HG02970 (cell line): Measurements from ENCODE around the gene EHMT1.
"Not testable (repeated sequence)": the region's sequence is repeated elsewhere in the genome, so short reads cannot be mapped to it uniquely, and the experiment has no call there.

Experiments used
- ATAC-seq: cut with Tn5 transposase; IDR thresholded peaks from one replicate; pipeline ENCODE4 v1.9.1; 2021; ENCODE audit warnings: mild to moderate bottlenecking, moderate library complexity, moderate number of reproducible peaks; ENCODE audit not compliant: unreplicated experiment, low FRiP score

Gene EHMT1

DNA sequence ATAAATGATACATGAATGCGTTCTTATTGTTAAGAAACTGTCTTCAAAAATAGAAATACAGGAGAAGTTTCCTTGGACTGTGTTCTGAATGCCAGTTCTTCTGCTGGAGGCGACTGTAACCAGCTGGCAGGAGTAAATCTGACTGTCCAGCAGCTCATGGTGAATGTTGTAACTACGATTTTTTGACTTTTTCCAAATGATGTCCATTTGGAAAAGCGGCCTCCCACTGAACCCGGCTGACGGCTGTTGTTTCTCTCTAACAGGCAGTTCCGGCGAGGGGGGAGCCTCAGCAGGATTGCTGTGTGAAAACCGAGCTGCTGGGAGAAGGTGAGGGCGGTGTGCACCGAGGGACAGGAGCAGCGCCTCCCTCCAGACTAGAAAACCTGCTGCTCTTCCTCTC, 91.9 kb downstream of the EHMT1 start:
- ATAC-seq = no peak

- no peak for ATAC-seq
Measured at GRCh38 chr9:137711678-137712105, 92.9 kb downstream of the EHMT1 start.

- ATAC-seq = no peak
Measured at GRCh38 chr9:137715321-137715720, 96.5 kb downstream of the EHMT1 start.

- ATAC-seq = not testable (repeated sequence)
Measured at GRCh38 chr9:137715866-137716693, 97.3 kb downstream of the EHMT1 start.

DNA sequence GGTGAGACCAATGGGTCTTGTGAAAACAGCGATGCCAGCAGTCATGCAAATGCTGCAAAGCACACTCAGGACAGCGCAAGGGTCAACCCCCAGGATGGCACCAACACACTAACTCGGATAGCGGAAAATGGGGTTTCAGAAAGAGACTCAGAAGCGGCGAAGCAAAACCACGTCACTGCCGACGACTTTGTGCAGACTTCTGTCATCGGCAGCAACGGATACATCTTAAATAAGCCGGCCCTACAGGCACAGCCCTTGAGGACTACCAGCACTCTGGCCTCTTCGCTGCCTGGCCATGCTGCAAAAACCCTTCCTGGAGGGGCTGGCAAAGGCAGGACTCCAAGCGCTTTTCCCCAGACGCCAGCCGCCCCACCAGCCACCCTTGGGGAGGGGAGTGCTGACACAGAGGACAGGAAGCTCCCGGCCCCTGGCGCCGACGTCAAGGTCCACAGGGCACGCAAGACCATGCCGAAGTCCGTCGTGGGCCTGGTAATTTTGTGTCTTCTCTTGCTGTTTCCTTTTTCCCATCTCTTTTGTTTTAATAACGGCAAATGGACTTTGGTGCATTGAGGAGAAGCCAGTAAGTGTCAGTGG, 98.0 kb downstream of the EHMT1 start:
- no peak for ATAC-seq

GRCh38 chr9:137717776-137718327, 99.0 kb downstream of the EHMT1 start:
- no peak for ATAC-seq

GRCh38 chr9:137719194-137719593, 100.4 kb downstream of the EHMT1 start:
- ATAC-seq = no peak

DNA sequence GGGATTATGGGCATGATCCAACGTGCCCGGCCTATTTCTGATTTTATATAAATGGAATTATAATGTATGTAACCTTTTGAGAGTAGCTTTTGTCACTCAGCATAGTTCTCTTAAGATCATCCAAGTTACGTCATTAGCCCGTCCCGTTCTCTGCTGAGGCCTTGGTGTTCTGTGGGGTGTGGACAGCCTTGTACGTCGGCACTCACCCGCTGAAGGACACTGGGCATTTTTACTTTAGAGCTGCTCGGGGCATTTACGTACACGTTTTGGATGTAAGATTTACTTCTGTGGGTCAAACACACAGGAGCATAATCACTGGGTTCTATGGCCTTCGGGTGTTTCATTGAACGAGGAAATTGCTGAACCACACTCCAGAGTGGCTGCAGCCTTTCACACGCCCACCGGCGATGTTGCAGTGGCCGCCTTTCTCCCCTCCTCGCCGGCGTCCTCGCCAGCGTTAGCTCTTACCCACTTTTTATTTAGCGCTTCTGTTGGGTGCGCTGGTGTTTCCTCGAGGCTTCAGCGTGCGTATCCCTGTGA, 101.8 kb downstream of the EHMT1 start:
- ATAC-seq = no peak

DNA sequence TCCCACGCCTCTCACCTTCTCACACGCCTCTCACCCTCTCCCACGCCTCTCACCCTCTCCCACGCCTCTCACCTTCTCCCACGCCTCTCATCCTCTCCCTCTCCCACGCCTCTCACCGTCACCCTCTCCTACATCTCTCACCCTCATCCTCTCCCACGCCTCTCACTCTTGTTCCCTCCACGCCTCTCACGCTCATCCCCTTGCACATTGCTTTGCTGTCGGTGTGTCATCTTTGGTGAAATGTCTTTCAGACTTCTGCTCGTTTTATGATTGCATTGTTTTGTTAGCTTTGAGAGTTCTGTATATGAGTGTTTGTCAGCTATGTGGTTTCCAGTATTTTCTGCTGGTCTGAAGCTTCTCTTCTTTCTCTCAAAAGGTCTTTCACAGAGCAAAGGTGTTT, 102.7 kb downstream of the EHMT1 start:
- ATAC-seq = no peak

- no peak for ATAC-seq
Measured at GRCh38 chr9:137721899-137722298, 103.1 kb downstream of the EHMT1 start.

DNA sequence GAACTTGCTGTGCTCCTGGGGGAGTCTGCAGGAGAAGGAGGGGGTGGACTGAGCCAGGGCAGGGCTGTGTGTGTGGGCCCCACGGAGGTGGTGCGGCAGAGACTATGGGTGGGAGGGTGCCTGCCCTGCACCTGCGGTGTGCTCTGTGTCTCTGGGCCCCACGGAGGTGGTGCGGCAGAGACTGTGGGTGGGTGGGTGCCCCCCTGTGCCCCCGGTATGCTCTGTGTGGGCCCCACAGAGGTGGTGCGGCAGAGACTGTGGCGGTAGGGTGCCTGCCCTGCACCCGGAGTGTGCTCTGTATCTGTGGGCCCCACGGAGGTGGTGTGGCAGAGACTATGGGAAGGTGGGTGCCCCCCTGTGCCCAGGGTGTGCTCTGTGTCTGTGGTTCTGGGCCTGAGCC, 103.7 kb downstream of the EHMT1 start:
- no peak for ATAC-seq

- not testable (repeated sequence) for ATAC-seq
Measured at GRCh38 chr9:137723356-137723755, 104.6 kb downstream of the EHMT1 start.

- no peak for ATAC-seq
Measured at GRCh38 chr9:137723783-137724445, 105.1 kb downstream of the EHMT1 start.

DNA sequence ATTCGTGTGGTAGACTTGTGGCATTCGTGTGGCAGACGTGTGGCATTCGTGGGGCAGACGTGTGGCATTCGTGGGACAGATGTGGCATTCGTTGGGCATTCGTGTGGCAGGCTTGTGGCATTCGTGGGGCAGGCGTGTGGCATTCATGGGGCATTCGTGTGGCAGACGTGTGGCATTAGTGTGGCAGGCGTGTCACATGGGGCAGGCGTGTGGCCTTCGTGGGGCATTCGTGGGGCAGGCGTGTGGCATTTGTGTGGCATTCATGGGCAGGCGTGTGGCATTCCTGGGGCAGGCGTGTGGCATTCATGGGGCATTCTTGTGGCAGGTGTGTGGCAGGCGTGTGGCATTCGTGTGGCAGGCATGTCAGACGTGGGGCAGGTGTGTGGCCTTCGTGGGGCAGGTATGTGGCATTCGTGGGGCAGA, 106.0 kb downstream of the EHMT1 start:
- ATAC-seq = no peak

DNA sequence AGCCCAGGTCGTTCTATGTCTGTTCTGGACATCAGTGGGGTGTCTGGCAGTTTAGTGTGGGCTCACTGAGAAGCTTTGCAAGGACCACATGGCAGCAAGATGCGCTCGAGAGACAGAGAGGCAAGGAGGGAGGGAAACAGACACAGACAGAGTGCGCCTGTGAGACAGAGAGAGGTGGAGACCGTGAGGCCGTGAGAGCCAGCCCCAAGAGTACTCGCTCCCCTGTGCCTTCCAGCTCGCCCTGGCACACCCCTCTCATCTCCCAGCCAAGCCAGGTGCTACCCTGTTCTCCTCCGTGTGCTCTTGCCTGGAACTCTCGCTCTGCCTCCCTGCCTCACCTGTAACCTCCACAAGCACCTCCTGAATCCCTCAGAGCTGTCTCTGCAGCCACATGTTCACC, 106.8 kb downstream of the EHMT1 start:
- no peak for ATAC-seq

DNA sequence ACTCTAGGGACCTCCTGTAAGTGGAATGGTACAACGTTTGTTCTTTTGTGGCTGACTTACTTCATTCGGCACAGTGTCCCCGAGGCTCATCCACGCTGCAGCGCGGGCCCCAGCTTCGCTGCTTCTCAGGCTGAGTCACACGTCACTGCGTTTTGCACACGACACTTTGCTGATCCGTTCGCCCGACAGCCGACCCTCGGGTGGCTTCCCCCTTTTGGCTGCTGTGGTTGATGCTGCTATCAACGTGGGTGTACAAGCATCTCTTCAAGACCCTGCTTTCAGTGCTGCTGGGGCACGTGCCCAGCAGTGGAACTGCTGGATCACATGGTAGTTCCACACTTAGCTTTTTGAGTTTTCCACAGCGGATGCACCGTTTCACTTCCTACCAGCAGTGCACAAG, 107.5 kb downstream of the EHMT1 start:
- peak; percentile 76 for ATAC-seq

GRCh38 chr9:137726764-137727163, 108.0 kb downstream of the EHMT1 start:
- no peak for ATAC-seq

DNA sequence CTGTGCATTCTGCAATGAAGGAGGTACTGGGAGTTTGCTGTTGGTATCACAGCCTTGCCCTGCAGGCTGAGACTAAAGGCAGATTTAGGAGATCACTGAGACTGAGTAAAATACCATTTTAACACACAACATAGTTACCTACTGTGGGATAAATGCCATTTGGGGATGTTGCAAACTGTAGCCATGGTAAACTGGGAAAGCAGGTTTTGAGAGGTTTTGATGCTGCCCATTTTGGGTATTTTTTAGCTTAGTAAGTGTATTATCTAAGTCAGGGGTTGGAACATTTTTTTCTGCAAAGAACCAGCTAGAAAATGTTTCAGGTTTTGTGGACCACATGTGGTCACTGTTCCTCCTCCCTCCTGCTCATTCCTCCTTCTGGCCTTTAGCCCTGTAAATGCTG, 108.9 kb downstream of the EHMT1 start:
- no peak for ATAC-seq

DNA sequence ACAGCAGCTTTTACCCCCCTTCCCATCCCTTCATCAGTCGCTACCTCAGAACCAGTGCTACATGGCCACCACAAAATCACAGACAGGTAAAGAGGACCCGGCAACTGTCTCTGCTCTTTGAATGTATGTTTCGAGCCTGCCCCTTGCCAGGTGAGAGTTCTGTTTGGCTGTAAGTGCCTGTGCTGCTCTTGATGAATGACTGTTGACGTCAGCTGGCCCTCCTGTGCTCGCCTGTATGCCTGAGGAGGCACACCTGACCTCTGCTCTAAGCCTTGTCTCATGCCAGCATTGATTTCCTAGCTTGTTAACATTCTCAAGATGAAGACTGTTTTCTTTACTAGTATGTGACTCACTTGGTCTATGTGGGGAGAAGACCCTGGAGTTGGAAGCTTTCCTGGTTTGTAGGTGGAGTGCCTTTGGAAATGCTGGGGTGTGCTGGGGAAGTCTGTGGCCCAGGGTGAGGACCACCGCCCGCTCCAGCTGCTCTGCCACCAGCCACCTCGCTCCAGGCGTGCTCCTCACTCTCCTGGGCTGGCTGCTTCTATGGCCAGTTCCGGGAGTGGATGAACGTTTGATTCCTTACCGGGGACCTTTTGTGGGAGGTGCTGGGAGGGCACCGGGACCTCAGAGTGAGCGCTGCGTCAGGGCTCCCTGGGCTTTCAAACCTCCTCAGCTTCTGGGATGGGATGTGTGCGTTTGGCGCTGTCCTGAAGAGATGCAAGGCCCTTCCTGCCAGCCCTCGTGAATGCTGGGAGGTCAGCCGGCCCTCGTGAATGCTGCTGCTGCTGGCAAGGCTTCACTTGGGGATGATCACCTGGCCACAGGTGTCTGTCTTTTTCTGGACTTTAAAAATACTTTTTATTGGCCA, 109.9 kb downstream of the EHMT1 start:
- ATAC-seq = no peak
